ENCODE measurements around the gene AOPEP.

AOPEP gene

GRCh38 chr9:94984891-94985476, 258.5 kb downstream of the AOPEP start:
- Histone ChIP-seq H3K36me3 (peaks cover 5% of the 10 kb centered on the region; the same call in 1 of the 2 replicates), H3K4me3 (ENCODE audit: low read depth, low read length) (no peak overlapping the region), H3K9me3 (no peaks in the 10 kb centered on the region), H3K4me1 (peaks cover 5% of the 10 kb centered on the region; the same call in 1 of the 2 replicates), H3K27me3 (no peaks in the 10 kb centered on the region)
- TF ChIP-seq CTCF (IDR thresholded peaks at IDR 0.05; ENCODE audit: low read depth, low read length): no peak
- no peak for DNase-seq

GRCh38 chr9:94985649-94986048, 259.1 kb downstream of the AOPEP start:
- TF ChIP-seq CTCF (IDR thresholded peaks at IDR 0.05; ENCODE audit: low read depth, low read length): no peak
- H3K9me3 ChIP-seq: no peaks in the 10 kb centered on the region
- DNase-seq: no peak
- peaks cover 2% of the 10 kb centered on the region; the same call in 1 of the 2 replicates for H3K4me1 ChIP-seq
- H3K4me3 ChIP-seq (ENCODE audit: low read depth, low read length): no peak overlapping the region
- H3K27me3 ChIP-seq: no peaks in the 10 kb centered on the region
- no peaks in the 10 kb centered on the region for H3K36me3 ChIP-seq

DNA sequence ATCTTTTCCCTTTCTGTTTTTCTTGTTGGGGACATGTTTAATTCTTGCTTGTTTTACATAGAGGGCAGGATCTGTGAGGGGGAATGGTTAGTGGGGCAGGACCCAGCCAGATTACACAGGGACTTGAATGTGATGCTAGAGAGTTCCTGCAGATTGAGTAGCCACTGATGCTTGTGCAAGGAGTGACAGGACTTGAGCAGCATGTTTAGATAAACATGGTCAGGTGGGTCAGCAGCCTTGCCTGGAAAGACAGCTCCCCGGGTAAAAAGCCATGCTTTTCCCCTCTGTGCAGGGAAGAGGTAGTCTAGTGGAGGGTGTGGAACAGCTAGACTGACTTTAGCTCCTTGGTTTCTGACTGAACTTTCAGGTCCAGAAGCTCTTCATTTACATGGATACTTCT, 261.2 kb downstream of the AOPEP start:
- no peak for TF ChIP-seq CTCF (IDR thresholded peaks at IDR 0.05; ENCODE audit: low read depth, low read length)
- no peaks in the 10 kb centered on the region for H3K36me3 ChIP-seq
- H3K27me3 ChIP-seq: no peaks in the 10 kb centered on the region
- no peak for DNase-seq
- H3K9me3 ChIP-seq: no peaks in the 10 kb centered on the region
- no peaks in the 10 kb centered on the region for H3K4me1 ChIP-seq
- H3K4me3 ChIP-seq (ENCODE audit: low read depth, low read length): no peak overlapping the region

DNA sequence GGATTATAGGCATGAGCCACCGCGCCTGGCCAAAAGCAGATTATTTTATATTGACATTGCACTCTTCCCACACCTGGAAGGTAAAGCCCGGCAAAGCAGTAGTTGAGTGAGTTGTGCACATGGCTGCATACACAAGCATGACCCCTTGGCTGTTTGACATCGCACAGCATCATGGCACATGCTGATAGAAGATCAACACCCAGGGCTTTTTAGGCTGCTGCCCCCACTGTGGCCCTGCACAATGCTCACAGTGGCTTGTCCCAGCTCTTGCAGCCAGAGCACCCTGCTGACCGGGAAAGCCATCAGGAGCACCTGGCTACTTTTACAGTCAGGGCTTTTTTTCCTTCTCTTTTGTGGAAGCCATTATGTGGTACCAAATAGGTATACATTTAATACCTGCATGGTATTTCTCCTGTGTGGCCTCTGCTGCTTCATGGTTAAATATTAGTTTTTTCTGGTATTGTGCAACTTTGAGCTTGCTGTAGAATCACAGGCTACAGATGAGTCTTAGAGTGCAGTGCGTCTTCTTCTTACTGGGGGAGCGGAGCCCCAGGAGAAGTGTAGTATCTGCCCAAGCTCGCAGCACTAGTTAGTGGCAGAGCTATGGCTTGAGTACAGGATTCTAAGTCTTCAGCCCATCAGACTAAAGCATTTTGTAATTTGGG, 264.5 kb downstream of the AOPEP start:
- DNase-seq: no peak
- Histone ChIP-seq H3K4me1 (peaks cover 15% of the 10 kb centered on the region), H3K36me3 (no peaks in the 10 kb centered on the region), H3K4me3 (ENCODE audit: low read depth, low read length) (no peak overlapping the region), H3K27me3 (no peaks in the 10 kb centered on the region), H3K9me3 (no peaks in the 10 kb centered on the region)
- no peak for TF ChIP-seq CTCF (IDR thresholded peaks at IDR 0.05; ENCODE audit: low read depth, low read length)

DNA sequence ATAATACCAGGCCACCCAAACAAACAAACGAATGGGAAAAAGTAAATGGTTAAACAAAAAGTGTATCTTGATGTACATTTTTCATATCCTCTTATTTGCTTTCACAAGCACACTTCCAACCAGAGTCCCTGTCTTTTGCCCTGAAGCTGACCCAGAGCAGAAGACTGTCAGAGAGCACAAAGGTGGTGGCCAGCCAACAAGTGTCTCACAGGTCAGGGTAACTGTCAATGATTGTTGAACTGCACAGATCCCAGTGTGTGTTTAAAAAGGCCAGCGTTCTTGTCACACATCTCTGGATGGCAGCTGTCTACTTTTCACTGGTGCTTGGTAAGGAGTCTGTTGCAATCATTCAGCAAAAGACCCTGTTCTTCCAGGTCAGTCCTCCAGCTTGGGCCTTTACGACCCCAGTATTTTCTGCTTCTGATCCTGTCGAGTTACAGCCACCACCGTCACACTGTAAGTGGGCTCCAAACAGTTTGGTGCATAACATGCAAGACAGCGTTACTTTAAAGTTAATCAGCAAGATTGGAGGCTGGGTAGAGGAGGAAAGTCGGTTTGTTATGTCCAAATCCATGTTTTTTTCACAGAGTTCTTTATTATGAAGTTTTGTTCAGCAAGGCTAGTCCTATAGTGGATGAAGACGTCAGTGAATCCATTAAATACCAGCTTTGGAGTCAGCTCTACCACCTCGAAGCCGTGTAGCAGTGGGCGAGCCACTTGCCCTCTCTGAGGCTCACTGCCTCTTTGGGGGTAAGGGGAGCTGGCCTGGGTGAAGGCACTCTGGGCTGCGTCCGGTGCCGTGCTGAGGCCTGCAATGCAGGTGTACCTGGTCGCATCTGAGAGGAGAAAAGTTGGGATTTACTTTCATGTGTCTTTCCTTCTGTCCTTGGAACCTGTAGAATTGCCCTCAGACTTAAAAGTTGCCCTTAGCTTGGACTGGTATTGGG, 265.7 kb downstream of the AOPEP start:
- Histone ChIP-seq H3K9me3 (no peaks in the 10 kb centered on the region), H3K36me3 (no peaks in the 10 kb centered on the region), H3K27me3 (no peaks in the 10 kb centered on the region), H3K4me1 (peaks cover 24% of the 10 kb centered on the region), H3K4me3 (ENCODE audit: low read depth, low read length) (no peak overlapping the region)
- DNase-seq: no peak
- no peak for TF ChIP-seq CTCF (IDR thresholded peaks at IDR 0.05; ENCODE audit: low read depth, low read length)
